Heart right ventricle (tissue), 16 donors: ENCODE results near the gene KIF26B. TPM values are rescaled to one million over a fixed set of nuclear protein-coding genes. Genes with fewer than 3 reads are reported as not detected.

ENCODE experiments used
- ATAC-seq, 8 donors: fragments of 200-7000 bp; cut with Tn5 transposase; one replicate each; pipeline ENCODE4 v1.9.1; 2020; ENCODE audit warnings: mild to moderate bottlenecking in 8 of 8, moderate library complexity in 8 of 8, moderate number of reproducible peaks in 1 of 8
- DNase-seq, 2 donors: peaks; one replicate each; pipeline ENCODE4 v3.0.0-alpha.2; 2020
- H3K27ac ChIP-seq, 10 donors: fragments of 200-600 bp; sonication (generic) in 2 of 10; one replicate each; pipeline versions ENCODE4 v1.5.0 to v1.8.0; 2020 to 2022; ENCODE audit warnings: mild to moderate bottlenecking in 3 of 10
- H3K27me3 ChIP-seq, 7 donors: fragments of 200-600 bp; one replicate each; pipeline ENCODE4 v1.8.0; 2021 to 2022; ENCODE audit warnings: mild to moderate bottlenecking in 2 of 7
- H3K36me3 ChIP-seq, 9 donors: fragments of 200-600 bp; sonication (generic) in 1 of 9; one replicate each; pipeline versions ENCODE4 v1.5.0 to v1.8.0; 2020 to 2022; ENCODE audit warnings: mild to moderate bottlenecking in 2 of 9
- H3K4me1 ChIP-seq, 9 donors: fragments of 200-600 bp; sonication (generic) in 1 of 9; one replicate each; pipeline versions ENCODE4 v1.5.0 to v1.8.0; 2020 to 2022; ENCODE audit warnings: mild to moderate bottlenecking in 4 of 9
- H3K4me3 ChIP-seq, 10 donors: fragments of 200-600 bp; sonication (generic) in 2 of 10; one replicate each; pipeline versions ENCODE4 v1.5.0 to v1.8.0; 2020 to 2022; ENCODE audit warnings: mild to moderate bottlenecking in 7 of 10, moderate library complexity in 2 of 10
- H3K9me3 ChIP-seq, 11 donors: fragments of 200-600 bp in 10 of 11; sonication (generic) in 2 of 11; one replicate each; pipeline versions ENCODE4 v1.5.0 to v1.8.0; 2013 to 2022; ENCODE audit warnings: mild to moderate bottlenecking in 2 of 11, control low read depth in 1 of 11, moderate library complexity in 1 of 11
- WGBS, 2 donors: extraction: QIAGEN DNeasy Blood & Tissue Kit; methylation state at CpG; one replicate each; pipeline ENCODE4 v1.1.7; 2013; ENCODE audit warnings: inconsistent platforms in 1 of 2; 5-methylcytosine and 5-hydroxymethylcytosine counted together
- intact Hi-C, 10 donors: fragments of 100-400 bp; cut with DNase I; formaldehyde crosslinking; loops; one replicate each; pipeline versions ENCODE4 v1.11.1 to v1.14.2; 2022
- polyA plus RNA-seq, 2 donors: library from polyadenylated mRNA; stranded (reverse); fragments of 200-250 nt; gene quantifications; one replicate each; pipeline ENCODE4 v1.2.3, GENCODE V29; 2013
- total RNA-seq, 10 donors: library from RNA; stranded (reverse); fragmentation: NEBNext Ultra II Directional in 3 of 10; extraction: Animal tissue kit (Norgen Biotek cat#: 25700) in 3 of 10; gene quantifications; one replicate each; pipeline versions ENCODE4 v1.2.1 to v1.2.4, GENCODE V29; 2021 to 2023
- TF ChIP-seq, protein P1 (sequence below), 9 donors: fragments of 200-600 bp; sonication (generic) in 2 of 9; IDR thresholded peaks; one replicate each; pipeline versions ENCODE4 v1.5.0 to v1.8.0; 2021 to 2022; ENCODE audit warnings: antibody characterized with exemption in 9 of 9, mild to moderate bottlenecking in 5 of 9, moderate library complexity in 1 of 9
- donor health status: Arrhythmogenic right ventricular cardiomyopathy.
- donor health status: ischemic (EF 13 %, LVEDD 7.1; RV severe dilation, severe dysfunction).
- donor health status: healthy with polysubstance abuse.
- donor health status: DM: no; HTN: yes; CAD: no.
- donor health status: DM: no; HTN: no; CAD: no.
- donor health status: ischemic (EF 25% LVEDD 6.9; RV normal size, moderate dysfunction).
- donor health status: ischemic (EF 25% LVEDD 5.7; RV mildly dilated, moderate dysfunction).
- donor health status: healthy.
- donor health status: DM: yes; HTN: yes; CAD: no.
- donor health status: Ischemic cardiomyopathy.
- donor health status: ischemic (EF 35%, LVEDD 5.7; RV mildly dilated, moderate dysfunction).
- donor health status: nonischemic (EF 11% LVEDD 7.7; RV severe dilation, severe dysfunction).
- donor health status: DM: yes; HTN: yes; CAD: no.
- donor health status: PGD.
- donor health status: ischemic (EF 29% LVEDD 5.4; RV normal size, mild dysfunction).
- donor health status: nonischemic (EF 23%, LVEDD 6.1; RV moderate dilation, normal function).

The KIF26B gene
- total and polyA plus RNA-seq, 12 donors = 0.66 to 8.8 (median 2.8) TPM

DNA sequence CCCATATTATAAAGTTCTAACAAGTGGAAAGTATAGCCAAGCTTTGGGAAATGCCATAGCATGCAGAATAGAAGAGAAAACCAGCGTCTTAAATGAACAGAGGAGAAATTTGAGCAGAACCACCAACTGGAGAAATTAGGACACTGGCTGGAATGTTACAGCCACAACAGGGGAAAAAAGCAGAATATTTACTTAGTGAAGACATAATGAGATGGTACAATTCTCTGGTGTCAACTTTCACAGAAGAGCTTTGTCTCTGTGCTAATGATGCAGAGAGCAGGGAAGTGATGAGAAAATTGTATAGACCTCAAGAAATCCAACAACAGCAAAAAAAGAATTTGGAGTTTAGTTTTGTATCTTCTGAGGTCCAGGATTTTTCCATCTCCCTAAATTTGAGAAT, 249.7 kb downstream of the KIF26B start:
- DNase-seq (no peak), ATAC-seq (no peak)
- no peaks in the 10 kb centered on the region for H3K9me3 ChIP-seq
- no peaks in the 10 kb centered on the region for H3K27me3 ChIP-seq
- 89 to 90% methylated on average over 1 of the region's 1 CpG for whole genome bisulfite sequencing, 2 donors
- H3K27ac ChIP-seq = no peak overlapping the region
- no peaks in the 10 kb centered on the region for H3K36me3 ChIP-seq
- intact Hi-C loops = no loop called here
- no peak overlapping the region for H3K4me3 ChIP-seq
- TF ChIP-seq, protein P1, sequence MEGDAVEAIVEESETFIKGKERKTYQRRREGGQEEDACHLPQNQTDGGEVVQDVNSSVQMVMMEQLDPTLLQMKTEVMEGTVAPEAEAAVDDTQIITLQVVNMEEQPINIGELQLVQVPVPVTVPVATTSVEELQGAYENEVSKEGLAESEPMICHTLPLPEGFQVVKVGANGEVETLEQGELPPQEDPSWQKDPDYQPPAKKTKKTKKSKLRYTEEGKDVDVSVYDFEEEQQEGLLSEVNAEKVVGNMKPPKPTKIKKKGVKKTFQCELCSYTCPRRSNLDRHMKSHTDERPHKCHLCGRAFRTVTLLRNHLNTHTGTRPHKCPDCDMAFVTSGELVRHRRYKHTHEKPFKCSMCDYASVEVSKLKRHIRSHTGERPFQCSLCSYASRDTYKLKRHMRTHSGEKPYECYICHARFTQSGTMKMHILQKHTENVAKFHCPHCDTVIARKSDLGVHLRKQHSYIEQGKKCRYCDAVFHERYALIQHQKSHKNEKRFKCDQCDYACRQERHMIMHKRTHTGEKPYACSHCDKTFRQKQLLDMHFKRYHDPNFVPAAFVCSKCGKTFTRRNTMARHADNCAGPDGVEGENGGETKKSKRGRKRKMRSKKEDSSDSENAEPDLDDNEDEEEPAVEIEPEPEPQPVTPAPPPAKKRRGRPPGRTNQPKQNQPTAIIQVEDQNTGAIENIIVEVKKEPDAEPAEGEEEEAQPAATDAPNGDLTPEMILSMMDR (IDR thresholded peaks at IDR 0.05) = no peak
- H3K4me1 ChIP-seq = no peaks in the 10 kb centered on the region

DNA sequence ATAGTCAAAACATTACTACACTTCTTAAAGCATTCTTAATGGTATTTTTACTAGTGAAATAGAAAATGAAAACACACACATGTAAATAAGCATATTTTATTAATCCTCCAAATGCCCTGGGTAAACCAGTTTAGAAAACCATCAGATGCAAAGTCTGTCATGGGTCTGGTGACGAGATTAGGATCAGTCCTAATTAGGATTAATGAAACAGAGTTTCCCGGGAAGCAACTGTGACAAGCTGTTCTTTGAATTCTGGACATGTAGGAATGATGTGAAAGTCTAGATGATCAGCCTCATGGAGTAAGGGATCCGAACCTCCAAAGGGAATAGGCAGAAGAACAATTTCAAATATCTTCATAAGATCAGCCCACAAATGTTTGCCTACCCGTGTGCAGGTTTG, 250.2 kb downstream of the KIF26B start:
- TF ChIP-seq, protein P1 (IDR thresholded peaks at IDR 0.05) = no peak
- intact Hi-C loops = no loop called here
- Histone ChIP-seq H3K4me3 (no peak overlapping the region), H3K9me3 (no peaks in the 10 kb centered on the region), H3K4me1 (no peaks in the 10 kb centered on the region), H3K27ac (no peak overlapping the region), H3K27me3 (no peaks in the 10 kb centered on the region), H3K36me3 (no peaks in the 10 kb centered on the region)
- no peak for DNase-seq
- no peak for ATAC-seq
- WGBS, 2 donors = 84 to 85% methylated on average over 4 of the region's 4 CpGs

DNA sequence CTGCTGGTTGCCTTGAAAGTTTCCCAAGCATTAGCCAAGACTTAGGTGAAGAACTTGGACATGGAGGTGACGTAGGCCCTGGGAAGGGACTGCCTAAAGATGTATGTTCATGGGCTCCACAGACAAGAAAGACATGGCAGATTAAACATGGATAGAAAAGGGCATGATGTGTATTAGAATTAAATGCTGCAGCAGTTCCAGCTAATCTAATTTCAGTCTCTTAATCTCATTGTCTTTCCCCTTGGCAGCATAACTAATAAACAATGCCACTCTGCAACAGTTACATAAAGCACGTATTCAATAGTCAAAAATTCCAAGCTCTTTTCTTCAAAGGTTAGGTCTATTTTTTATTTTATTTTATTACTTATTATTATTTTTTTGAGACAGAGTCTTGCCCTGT, 251.6 kb downstream of the KIF26B start:
- TF ChIP-seq, protein P1 (IDR thresholded peaks at IDR 0.05) = no peak
- Histone ChIP-seq H3K36me3 (no peaks in the 10 kb centered on the region), H3K27me3 (no peaks in the 10 kb centered on the region), H3K4me3 (no peak overlapping the region), H3K27ac (no peak overlapping the region), H3K9me3 (no peaks in the 10 kb centered on the region), H3K4me1 (no peaks in the 10 kb centered on the region)
- ATAC-seq (no peak), DNase-seq (no peak)
- 95 to 98% methylated on average over 2 of the region's 2 CpGs for WGBS, 2 donors
- intact Hi-C loops = no loop called here

DNA sequence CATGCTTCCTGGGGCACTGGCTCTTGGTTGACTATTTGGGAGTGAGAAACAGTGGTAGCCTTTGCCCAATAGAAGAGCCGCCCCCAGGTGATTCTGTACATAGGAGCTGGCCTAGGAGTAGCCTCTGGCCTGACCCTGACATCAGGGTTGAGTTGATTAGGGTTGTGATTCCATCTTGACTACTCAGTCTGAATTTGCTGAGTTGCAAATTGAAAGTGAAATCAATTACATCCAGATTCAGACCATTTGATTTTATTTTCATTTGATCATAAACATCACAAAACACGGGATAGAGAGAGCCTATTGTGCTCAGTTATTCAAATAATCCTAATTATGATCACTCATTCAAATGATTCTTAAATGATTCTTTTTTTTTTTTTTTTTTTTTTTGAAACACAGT, 253.2 kb downstream of the KIF26B start:
- Histone ChIP-seq H3K36me3 (no peaks in the 10 kb centered on the region), H3K27ac (no peak overlapping the region), H3K4me1 (no peaks in the 10 kb centered on the region), H3K4me3 (no peak overlapping the region), H3K27me3 (no peaks in the 10 kb centered on the region), H3K9me3 (no peaks in the 10 kb centered on the region)
- ATAC-seq (no peak), DNase-seq (no peak)
- TF ChIP-seq, protein P1 (IDR thresholded peaks at IDR 0.05) = no peak
- WGBS, 2 donors = 93 to 96% methylated on average over 2 of the region's 2 CpGs
- intact Hi-C loops = no loop called here
